OCI-LY3 (cell line): ENCODE data around the gene SAE1.

Source experiments
- H2AFZ ChIP-seq: fragments of 200-600, 300-600 bp; shearing (Covaris generic); 2 replicates; pipeline ENCODE4 v1.6.0; 2014; ENCODE audit warnings: antibody characterized with exemption, low read depth, low read length
- H3K27ac ChIP-seq: fragments of 200-600, 300-600 bp; sonication (generic); 2 replicates; pipeline ENCODE4 v1.5.1; 2014; ENCODE audit warnings: mild to moderate bottlenecking, low read length, moderate library complexity, mixed read lengths
- H3K27me3 ChIP-seq: fragments of 200-600, 300-600 bp; sonication (generic); 2 replicates; pipeline ENCODE4 v1.6.1; 2014; ENCODE audit warnings: low read depth, low read length, mixed read lengths
- H3K36me3 ChIP-seq: fragments of 200-600, 300-600 bp; sonication (generic); replicated peaks from 2 replicates; pipeline ENCODE3; 2014; ENCODE audit warnings: low read depth, low read length, mixed read lengths
- H3K4me1 ChIP-seq: fragments of 300-600, 200-600 bp; sonication (generic); 2 replicates; pipeline ENCODE4 v1.6.1; 2014; ENCODE audit warnings: low read length, mixed read lengths
- H3K4me2 ChIP-seq: fragments of 200-600, 300-600 bp; sonication (generic); 2 replicates; pipeline ENCODE4 v1.6.1; 2014; ENCODE audit warnings: low read length, mixed read lengths
- H3K4me3 ChIP-seq: fragments of 300-600, 200-600 bp; sonication (generic); 2 replicates; pipeline ENCODE4 v1.5.1; 2014; ENCODE audit warnings: antibody characterized with exemption, mild to moderate bottlenecking, low read length, moderate library complexity
- H3K79me2 ChIP-seq: fragments of 300-600, 200-600 bp; shearing (Covaris generic); 2 replicates; pipeline ENCODE4 v1.6.1; 2014; ENCODE audit warnings: mild to moderate bottlenecking, low read length, mixed read lengths
- H3K9ac ChIP-seq: fragments of 300-600, 200-600 bp; shearing (Covaris generic); 2 replicates; pipeline ENCODE4 v1.6.0; 2014; ENCODE audit warnings: mild to moderate bottlenecking, low read length, moderate library complexity
- H3K9me3 ChIP-seq: fragments of 200-600, 300-600 bp; shearing (Covaris generic); 2 replicates; pipeline ENCODE4 v1.6.1; 2014; ENCODE audit warnings: low read length, mixed read lengths; ENCODE audit not compliant: insufficient read depth
- H4K20me1 ChIP-seq: fragments of 200-600, 300-600 bp; sonication (generic); 2 replicates; pipeline ENCODE4 v1.6.1; 2016; ENCODE audit warnings: low read length, mixed read lengths; ENCODE audit not compliant: insufficient read depth
- CTCF ChIP-seq: fragments of 200-600, 300-600 bp; sonication (generic); IDR thresholded peaks from 2 replicates; pipeline ENCODE4 v1.5.1; 2014; ENCODE audit warnings: antibody characterized with exemption, low read length, low read depth
- EZH2phosphoT487 ChIP-seq: fragments of 200-600 bp; shearing (Covaris generic); IDR thresholded peaks from 2 replicates; pipeline ENCODE4 v1.6.1; 2018; ENCODE audit warnings: antibody characterized with exemption, mixed run types, low read depth

SAE1 gene

GRCh38 chr19:47230054-47230920 is 99.7 kb downstream of the SAE1 start:
- Histone ChIP-seq H3K4me2 (peak overlapping the region; percentile 89), H2AFZ (no peak overlapping the region), H3K36me3 (peaks cover 5% of the 10 kb centered on the region), H3K9ac (peak overlapping the region; percentile 92), H3K79me2 (peaks cover 35% of the 10 kb centered on the region), H3K4me1 (peaks cover 48% of the 10 kb centered on the region), H3K4me3 (peak overlapping the region; percentile 96), H4K20me1 (peaks cover 13% of the 10 kb centered on the region), H3K9me3 (no peaks in the 10 kb centered on the region), H3K27me3 (no peaks in the 10 kb centered on the region), H3K27ac (peak overlapping the region; percentile 88)
- TF ChIP-seq EZH2phosphoT487 (no peak), CTCF (peak; percentile 68)

- Histone ChIP-seq H3K4me2 (peak within 1 kb of the TSS; percentile 94), H3K36me3 (no peaks in the 10 kb centered on the region), H3K27me3 (0 out of 2 replicates have a peak, but pooled peaks cover under 1% of the 10 kb centered on the region), H3K79me2 (peaks cover 30% of the 10 kb centered on the region), H3K27ac (peak within 1 kb of the TSS; percentile 88), H3K9me3 (no peaks in the 10 kb centered on the region), H3K4me3 (peak within 1 kb of the TSS; percentile 96), H4K20me1 (peaks cover 13% of the 10 kb centered on the region), H3K9ac (peak within 1 kb of the TSS; percentile 92), H2AFZ (peak within 1 kb of the TSS; percentile 68), H3K4me1 (peaks cover 42% of the 10 kb centered on the region)
- TF ChIP-seq EZH2phosphoT487 (no peak), CTCF (no peak)
These were observed 100.2 kb downstream of the SAE1 start, which contains the start of gene BBC3 for GRCh38 chr19:47230921-47231214. TSS of gene BBC3 (minus strand) at chr19:47231199. CDS start at chr19:47228431, 2,768 bp downstream.

GRCh38 chr19:47231215-47232054 is 100.8 kb downstream of the SAE1 start:
- H3K79me2 ChIP-seq: peaks cover 30% of the 10 kb centered on the region
- no peaks in the 10 kb centered on the region for H3K36me3 ChIP-seq
- H4K20me1 ChIP-seq: peaks cover 13% of the 10 kb centered on the region
- peak overlapping the region; percentile 67 for H3K9ac ChIP-seq
- H2AFZ ChIP-seq: peak overlapping the region; percentile 68
- TF ChIP-seq EZH2phosphoT487: no peak
- no peak for TF ChIP-seq CTCF
- H3K4me3 ChIP-seq: peak overlapping the region; percentile 96
- no peaks in the 10 kb centered on the region for H3K9me3 ChIP-seq
- H3K27me3 ChIP-seq: peaks cover 6% of the 10 kb centered on the region; the same call in 1 of the 2 replicates
- peak overlapping the region; percentile 59 for H3K27ac ChIP-seq
- H3K4me1 ChIP-seq: peaks cover 41% of the 10 kb centered on the region
- peak overlapping the region; percentile 94 for H3K4me2 ChIP-seq
